Left hindlimb (tissue), 1 donor: ENCODE results near the gene GNAQ.
A peak's percentile ranks its signal among the peaks of the same experiment; 100 is the strongest.

Experiments used
- DNase-seq: peaks from one replicate; pipeline ENCODE4 v3.0.0-alpha.2; 2018

GNAQ gene

DNA sequence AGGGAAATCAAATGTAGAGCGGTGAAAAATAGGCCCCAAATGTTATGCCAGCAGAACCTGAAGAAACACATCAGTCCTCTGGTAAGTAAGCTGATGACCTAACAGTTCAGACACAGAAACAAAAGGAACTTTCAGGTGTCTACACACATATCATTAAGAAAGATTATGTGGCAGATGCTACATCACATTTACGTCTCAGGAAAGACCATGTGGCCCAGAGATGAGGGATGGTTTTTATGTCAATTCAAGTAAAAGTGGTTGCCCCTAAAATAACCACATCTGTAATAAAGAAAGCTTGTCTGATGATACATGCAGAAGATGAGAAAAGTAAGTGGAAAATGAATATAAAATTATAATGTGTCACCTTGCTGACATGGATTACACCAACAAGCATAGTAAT, 31.4 kb downstream of the GNAQ start:
- DNase-seq: no peak

DNA sequence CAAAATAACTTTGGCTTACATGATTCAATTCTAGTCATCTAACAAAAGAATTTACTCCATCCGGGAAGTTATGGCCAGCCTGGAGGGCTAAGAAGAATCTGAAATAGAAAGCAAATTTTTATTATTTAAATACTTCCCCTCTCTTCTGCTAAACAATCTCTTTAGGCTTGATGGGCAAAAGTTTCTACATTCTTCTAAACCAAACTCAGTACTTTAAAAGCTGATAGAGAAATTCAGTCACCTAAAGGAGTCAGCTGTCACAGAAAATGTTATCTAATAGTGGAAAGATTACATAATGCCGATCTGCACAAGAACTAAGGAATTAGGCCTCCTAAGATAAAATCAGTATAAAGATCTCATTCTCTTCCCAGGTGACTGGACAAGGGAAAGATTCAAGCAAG, 32.4 kb downstream of the GNAQ start:
- no peak for DNase-seq

- no peak for DNase-seq
Measured at GRCh38 chr9:77997611-77998284, 33.9 kb downstream of the GNAQ start.

DNA sequence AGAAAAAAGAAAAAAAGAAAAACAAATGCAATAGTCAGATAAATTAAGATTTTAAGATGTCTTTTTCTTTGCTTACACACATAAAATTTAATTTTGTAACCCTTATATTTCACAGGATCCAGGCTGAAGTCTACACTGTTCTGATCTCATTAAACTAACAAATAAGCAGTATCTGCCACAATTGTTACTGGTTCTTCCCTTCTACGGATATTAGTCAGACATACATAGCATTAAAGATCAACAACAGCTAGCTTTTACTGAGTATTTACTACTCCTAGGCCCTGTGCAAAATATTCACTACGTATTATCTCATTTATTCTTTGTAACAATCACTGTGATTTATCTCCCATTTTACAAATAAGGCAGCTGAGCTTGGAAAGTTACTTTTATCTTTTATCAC, 34.9 kb downstream of the GNAQ start:
- no peak for DNase-seq

DNA sequence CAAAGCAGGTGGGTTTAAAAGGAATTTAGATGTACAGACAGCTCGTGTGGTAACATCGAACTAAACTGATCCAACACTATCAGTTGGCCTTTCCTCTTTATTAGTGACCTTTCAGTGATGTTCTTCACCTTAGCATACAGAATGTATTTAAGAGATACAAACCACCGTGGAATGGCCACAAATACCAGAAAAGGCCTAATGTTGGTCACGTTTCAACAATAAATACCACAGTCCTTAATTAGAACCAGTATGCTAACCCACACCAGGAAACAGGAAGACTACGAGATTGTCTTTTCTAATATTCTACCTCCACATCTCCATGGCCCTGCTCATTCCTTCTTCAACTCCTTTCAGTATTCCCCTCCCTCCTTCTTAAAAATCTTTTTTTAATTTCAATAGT, 40.4 kb downstream of the GNAQ start:
- no peak for DNase-seq

DNA sequence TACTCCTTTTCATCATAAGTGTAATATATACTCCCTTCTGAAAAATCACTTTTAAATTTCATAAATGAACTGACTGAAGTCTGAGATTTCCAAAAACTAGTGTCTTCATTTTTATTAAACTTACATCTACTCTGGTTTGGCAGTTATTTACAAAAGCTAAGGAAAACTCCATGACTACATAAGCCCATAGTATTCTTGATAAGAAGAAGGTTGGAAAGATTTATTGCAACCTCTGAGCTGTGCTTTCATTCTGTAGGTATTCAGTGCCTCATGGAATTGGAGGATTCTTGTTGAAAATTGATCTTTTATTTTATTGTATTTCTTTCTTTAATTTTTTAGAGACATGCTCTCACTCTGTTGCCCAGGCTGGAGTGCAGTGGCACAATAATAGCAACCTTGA, 41.7 kb downstream of the GNAQ start:
- no peak for DNase-seq

DNA sequence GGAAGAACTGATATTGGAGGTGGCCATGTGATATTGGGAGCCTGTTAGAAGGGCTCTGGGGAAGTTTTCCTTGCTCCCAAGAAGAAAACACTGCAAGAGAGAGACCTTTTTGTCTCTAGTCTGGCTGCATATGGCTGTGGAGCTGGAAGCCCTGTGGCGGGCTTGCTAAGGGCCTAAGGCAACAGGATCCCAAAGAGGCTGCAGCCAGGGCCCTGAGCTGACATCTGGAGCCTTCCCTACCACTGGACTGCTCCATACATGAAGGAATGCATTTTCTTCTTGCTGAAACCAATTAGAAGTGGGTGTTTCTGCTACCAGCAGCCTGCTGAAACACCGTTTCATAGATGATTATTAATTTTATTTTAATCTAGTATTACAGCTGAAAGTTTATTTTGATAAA, 42.2 kb downstream of the GNAQ start:
- no peak for DNase-seq

GRCh38 chr9:77988630-77989029, 43.0 kb downstream of the GNAQ start:
- no peak for DNase-seq

- no peak for DNase-seq
Measured at GRCh38 chr9:77987880-77988525, 43.6 kb downstream of the GNAQ start.

- DNase-seq: no peak
Measured at GRCh38 chr9:77987081-77987656, 44.4 kb downstream of the GNAQ start.

- no peak for DNase-seq
Measured at GRCh38 chr9:77985996-77986395, 45.6 kb downstream of the GNAQ start.

- DNase-seq: no peak
Measured at GRCh38 chr9:77983320-77983662, 48.3 kb downstream of the GNAQ start.

- DNase-seq: no peak
Measured at GRCh38 chr9:77982581-77983319, 48.9 kb downstream of the GNAQ start.

DNA sequence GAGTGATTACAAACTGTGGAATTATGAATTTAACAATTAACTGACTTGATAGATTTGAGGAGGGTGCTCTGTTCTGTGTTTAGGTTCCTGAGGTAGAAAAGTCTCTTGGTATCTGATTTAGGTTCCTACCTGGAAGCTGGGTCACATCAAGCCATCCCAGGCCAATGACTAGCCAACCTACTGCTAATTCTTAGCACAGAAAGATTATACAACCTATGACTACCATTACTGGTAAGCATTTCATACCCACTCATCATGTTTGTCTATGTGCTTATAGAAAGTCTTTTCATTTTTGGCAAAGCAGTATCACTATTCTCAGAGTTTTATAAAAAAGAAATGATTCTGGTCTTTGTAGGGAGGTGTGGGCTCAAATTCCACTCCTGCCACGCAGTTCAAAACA, 49.7 kb downstream of the GNAQ start:
- DNase-seq: no peak

GRCh38 chr9:77981332-77981731, 50.3 kb downstream of the GNAQ start:
- no peak for DNase-seq

- no peak for DNase-seq
Measured at GRCh38 chr9:77980622-77981021, 51.0 kb downstream of the GNAQ start.

GRCh38 chr9:77978086-77978781, 53.4 kb downstream of the GNAQ start:
- DNase-seq: no peak

- peak; percentile 51 for DNase-seq
Measured at GRCh38 chr9:77977210-77977611, 54.4 kb downstream of the GNAQ start.

GRCh38 chr9:77975806-77976205, 55.8 kb downstream of the GNAQ start:
- DNase-seq: no peak

- no peak for DNase-seq
Measured at GRCh38 chr9:77975036-77975435, 56.6 kb downstream of the GNAQ start.

DNA sequence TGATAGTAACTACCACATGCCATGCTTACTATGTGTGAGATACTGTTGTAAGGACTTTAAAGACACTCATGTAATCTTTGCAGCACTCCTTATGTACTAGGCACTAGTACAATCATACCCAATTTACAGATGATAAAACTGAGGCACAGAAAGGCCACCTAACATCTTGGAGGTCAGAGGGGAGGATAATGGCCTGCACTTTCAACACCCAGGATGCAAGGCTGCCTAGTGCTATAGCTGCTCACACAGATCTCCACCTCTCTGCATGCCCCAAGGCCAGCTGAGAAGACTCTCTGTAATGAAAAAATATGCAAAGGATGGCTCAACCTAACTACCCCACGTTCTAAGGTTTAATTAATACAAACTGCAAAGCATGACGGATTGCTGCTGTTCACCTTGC, 57.2 kb downstream of the GNAQ start:
- no peak for DNase-seq

- DNase-seq: no peak
Measured at GRCh38 chr9:77969083-77969482, 62.5 kb downstream of the GNAQ start.

- no peak for DNase-seq
Measured at GRCh38 chr9:77968506-77968905, 63.1 kb downstream of the GNAQ start.
